SK-N-SH (cell line): ENCODE data around the gene CCNI2. TPM values are rescaled to one million over a fixed set of nuclear protein-coding genes. Genes with fewer than 3 reads are reported as not detected.

Experiments used
- CTCF ChIA-PET: fragments of 300-600, 350-600 bp; formaldehyde crosslinking; extraction: SDS; loops from one replicate; lab custom pipeline; 2021; lab: Yijun Ruan, JAX
- POLR2A ChIA-PET: fragments of 350-600 bp; sonication (Branson Sonifier 250); formaldehyde crosslinking; extraction: SDS; loops from one replicate; lab custom pipeline; 2020; ENCODE audit warnings: antibody characterized with exemption, inconsistent platforms; lab: Yijun Ruan, JAX
- DNase-seq: peaks from one replicate; pipeline ENCODE4 v3.0.0; 2012
- H2AFZ ChIP-seq: fragments of 200-600 bp; sonication (generic); 2 replicates; pipeline ENCODE4 v1.8.1; 2016; ENCODE audit warnings: antibody characterized with exemption, mild to moderate bottlenecking, low read depth
- H3F3A ChIP-seq: fragments of 200-600 bp; sonication (generic); replicated peaks from 2 replicates; pipeline ENCODE3; 2016; ENCODE audit warnings: antibody characterized with exemption, mild to moderate bottlenecking; ENCODE audit not compliant: insufficient read depth
- H3K27ac ChIP-seq, 2 experiments: fragments of 200-500 bp in 1 of 2; fragments of 200-600 bp in 1 of 2; sonication (Bioruptor generic) in 1 of 2; sonication (generic), shearing (Covaris generic) in 1 of 2; 2 replicates each; pipeline versions ENCODE4 v1.5.1 to v1.6.1; 2014 to 2016; ENCODE audit warnings: low read depth in 2 of 2, inconsistent platforms in 1 of 2, low read length in 1 of 2, mild to moderate bottlenecking in 1 of 2, mixed read lengths in 1 of 2
- H3K27me3 ChIP-seq: fragments of 200-600 bp; sonication (generic), shearing (Covaris generic); 2 replicates; pipeline ENCODE4 v1.6.1; 2016; ENCODE audit warnings: mixed run types; ENCODE audit not compliant: insufficient read depth
- H3K36me3 ChIP-seq, 2 experiments: fragments of 200-500 bp in 1 of 2; fragments of 200-600 bp in 1 of 2; sonication (Bioruptor generic) in 1 of 2; sonication (generic) in 1 of 2; replicated peaks in 1 of 2; 2 replicates each; pipeline versions ENCODE3 to v1.5.1; 2014 to 2016; ENCODE audit warnings: low read length in 1 of 2, mild to moderate bottlenecking in 1 of 2; ENCODE audit not compliant: insufficient read depth in 2 of 2, control insufficient read depth in 1 of 2
- H3K4me1 ChIP-seq, 2 experiments: fragments of 200-500 bp in 1 of 2; fragments of 200-600 bp in 1 of 2; sonication (Bioruptor generic) in 1 of 2; sonication (generic), shearing (Covaris generic) in 1 of 2; 2 replicates each; pipeline versions ENCODE4 v1.5.1 to v1.6.1; 2014 to 2016; ENCODE audit warnings: low read depth in 1 of 2, low read length in 1 of 2, mixed run types in 1 of 2; ENCODE audit not compliant: insufficient read depth in 2 of 2, control insufficient read depth in 1 of 2
- H3K4me2 ChIP-seq: fragments of 200-600 bp; sonication (generic), shearing (Covaris generic); 2 replicates; pipeline ENCODE4 v1.6.1; 2017; ENCODE audit warnings: mixed run types
- H3K4me3 ChIP-seq, 2 experiments: fragments of 200-500 bp in 1 of 2; fragments of 200-600 bp in 1 of 2; sonication (Bioruptor generic) in 1 of 2; sonication (generic), shearing (Covaris generic) in 1 of 2; 2 replicates each; pipeline versions ENCODE4 v1.5.1 to v1.8.1; 2014 to 2016; ENCODE audit warnings: low read depth in 2 of 2, inconsistent platforms in 1 of 2, low read length in 1 of 2, mild to moderate bottlenecking in 1 of 2, mixed read lengths in 1 of 2, moderate library complexity in 1 of 2
- H3K79me2 ChIP-seq: fragments of 200-600 bp; sonication (generic); 2 replicates; pipeline ENCODE4 v1.8.1; 2017; ENCODE audit warnings: mild to moderate bottlenecking; ENCODE audit not compliant: insufficient read depth
- H3K9ac ChIP-seq: fragments of 200-600 bp; sonication (generic); 2 replicates; pipeline ENCODE4 v1.6.1; 2017; ENCODE audit warnings: mixed run types
- H3K9me2 ChIP-seq: fragments of 200-600 bp; sonication (generic); 2 replicates; pipeline ENCODE4 v1.6.1; 2017; ENCODE audit warnings: mixed run types
- H3K9me3 ChIP-seq: fragments of 200-600 bp; sonication (generic); 2 replicates; pipeline ENCODE4 v1.6.1; 2017; ENCODE audit warnings: mixed run types, mild to moderate bottlenecking, moderate library complexity
- H4K20me1 ChIP-seq: fragments of 200-600 bp; sonication (generic); 2 replicates; pipeline ENCODE4 v1.6.1; 2017; ENCODE audit warnings: mild to moderate bottlenecking, mixed run types; ENCODE audit not compliant: insufficient read depth
- ELF1 ChIP-seq: IDR thresholded peaks from 2 replicates; pipeline ENCODE4 v1.4.0; 2012
- FOSL2 ChIP-seq: IDR thresholded peaks from 2 replicates; pipeline ENCODE4 v1.4.0; 2012; ENCODE audit warnings: low read depth, mild to moderate bottlenecking, moderate library complexity, borderline replicate concordance
- POLR2AphosphoS5 ChIP-seq: IDR thresholded peaks from 2 replicates; pipeline ENCODE4 v1.6.1; 2012; ENCODE audit warnings: low read depth, low read length
- RAD21 ChIP-seq: IDR thresholded peaks from 2 replicates; pipeline ENCODE4 v1.6.1; 2012; ENCODE audit warnings: mild to moderate bottlenecking, low read length
- RCOR1 ChIP-seq: fragments of 150-350 bp; IDR thresholded peaks from 2 replicates; pipeline ENCODE4 v1.6.1; 2017; ENCODE audit warnings: antibody characterized with exemption, low read length
- TAF1 ChIP-seq: IDR thresholded peaks from 2 replicates; pipeline ENCODE4 v1.6.1; 2012; ENCODE audit warnings: low read depth, mild to moderate bottlenecking, low read length, moderate library complexity, borderline replicate concordance
- TCF12 ChIP-seq: IDR thresholded peaks from 2 replicates; pipeline ENCODE4 v1.4.0; 2012
- TEAD4 ChIP-seq: IDR thresholded peaks from 2 replicates; pipeline ENCODE4 v1.4.0; 2012; ENCODE audit warnings: mild to moderate bottlenecking, borderline replicate concordance; ENCODE audit not compliant: insufficient read depth
- WGBS: methylation state at CpG from one replicate; pipeline ENCODE4 v1.1.6; 2017; ENCODE audit warnings: low lambda C conversion rate; 5-methylcytosine and 5-hydroxymethylcytosine counted together
- polyA plus RNA-seq, 3 experiments: library from polyadenylated mRNA; depleted of rRNA; stranded (reverse); fragments of >200 nt; gene quantifications; 2 replicates each; pipeline ENCODE4 v1.2.3, GENCODE V29; 2012
- TF ChIP-seq, protein P1 (sequence below): IDR thresholded peaks from 2 replicates; pipeline ENCODE4 v1.4.0; 2012; ENCODE audit warnings: low read depth
- TF ChIP-seq, protein P2 (sequence below): IDR thresholded peaks from 2 replicates; pipeline ENCODE4 v1.4.0; 2012; ENCODE audit warnings: low read depth, borderline replicate concordance
- TF ChIP-seq, protein P3 (sequence below): fragments of 150-350 bp; IDR thresholded peaks from 2 replicates; pipeline ENCODE4 v1.6.1; 2017; ENCODE audit warnings: antibody characterized with exemption, low read length, low read depth, borderline replicate concordance

CCNI2 gene
- polyA plus RNA-seq, 1 of the 3 experiments (the other 2 are of a cell fraction), result 0.05 TPM

DNA sequence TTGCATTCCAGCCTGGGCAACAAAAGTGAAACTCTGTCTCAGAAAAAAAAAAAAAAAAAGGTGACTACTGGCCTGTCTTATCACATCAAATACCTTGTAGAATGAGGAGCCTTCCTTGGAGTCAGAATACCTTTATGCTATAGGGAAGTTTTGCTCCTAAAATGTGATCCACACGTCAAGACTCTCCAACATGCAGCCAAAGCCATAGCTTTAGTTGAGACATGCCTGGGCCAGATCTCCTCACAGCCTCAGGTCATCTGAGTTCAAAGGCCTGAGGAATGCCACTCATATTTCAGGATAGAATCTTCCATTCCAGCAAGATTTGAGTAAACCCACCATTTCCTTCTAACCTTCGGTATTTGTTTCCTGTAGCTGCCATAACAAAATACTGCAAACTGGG is 52.2 kb downstream of the CCNI2 start:
- POLR2A ChIA-PET, result no interaction called here
- CTCF ChIA-PET, result interaction anchor here (1.1 to 2.7 kb wide), 2 partner anchors 12 to 21 kb away, joined by 3 to 15 read pairs; no protein-coding TSS in a partner anchor
- Histone ChIP-seq H3K27me3 (no peaks in the 10 kb centered on the region), H3K9me3 (no peaks in the 10 kb centered on the region), H4K20me1 (no peaks in the 10 kb centered on the region), H3K4me1 (peaks cover 0 to 5% of the 10 kb centered on the region in 2 experiments; a peak in 1 of 4 replicates), H3K4me2 (no peak overlapping the region), H3K36me3 (no peaks in the 10 kb centered on the region), H3K79me2 (no peaks in the 10 kb centered on the region), H3K27ac (no peak overlapping the region), H3K9ac (no peak overlapping the region), H3K9me2 (no peaks in the 10 kb centered on the region), H3F3A (no peaks in the 10 kb centered on the region), H3K4me3 (no peak overlapping the region), H2AFZ (no peak overlapping the region)
- TF ChIP-seq, protein P1, sequence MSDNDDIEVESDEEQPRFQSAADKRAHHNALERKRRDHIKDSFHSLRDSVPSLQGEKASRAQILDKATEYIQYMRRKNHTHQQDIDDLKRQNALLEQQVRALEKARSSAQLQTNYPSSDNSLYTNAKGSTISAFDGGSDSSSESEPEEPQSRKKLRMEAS, result no peak
- no peak for TF ChIP-seq POLR2AphosphoS5
- TF ChIP-seq TEAD4, result no peak
- no peak for TF ChIP-seq RAD21
- no peak for TF ChIP-seq FOSL2
- no peak for TF ChIP-seq TCF12
- no peak for DNase-seq
- 89% methylated on average over 2 of the region's 2 CpGs for WGBS

DNA sequence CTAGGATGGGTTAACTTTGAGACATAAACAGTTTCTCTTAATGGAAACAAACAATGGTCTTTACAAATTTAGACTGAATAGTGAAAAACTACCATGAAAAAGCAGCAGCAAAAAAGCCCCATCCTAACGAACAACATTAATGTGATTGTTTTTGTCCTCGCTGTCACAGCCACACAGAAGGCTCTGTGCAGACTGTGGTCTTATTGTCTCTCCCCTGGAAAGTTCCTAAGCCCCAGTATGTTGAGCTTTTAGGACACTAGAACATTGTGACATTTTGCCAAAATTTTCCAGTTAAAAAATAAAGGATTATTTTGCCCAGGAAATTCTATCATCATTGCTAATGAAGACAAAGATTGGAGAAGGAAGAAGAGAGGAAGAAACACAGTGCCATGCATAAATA is 53.3 kb downstream of the CCNI2 start:
- no peaks in the 10 kb centered on the region for H3K9me3 ChIP-seq
- TF ChIP-seq, protein P2, sequence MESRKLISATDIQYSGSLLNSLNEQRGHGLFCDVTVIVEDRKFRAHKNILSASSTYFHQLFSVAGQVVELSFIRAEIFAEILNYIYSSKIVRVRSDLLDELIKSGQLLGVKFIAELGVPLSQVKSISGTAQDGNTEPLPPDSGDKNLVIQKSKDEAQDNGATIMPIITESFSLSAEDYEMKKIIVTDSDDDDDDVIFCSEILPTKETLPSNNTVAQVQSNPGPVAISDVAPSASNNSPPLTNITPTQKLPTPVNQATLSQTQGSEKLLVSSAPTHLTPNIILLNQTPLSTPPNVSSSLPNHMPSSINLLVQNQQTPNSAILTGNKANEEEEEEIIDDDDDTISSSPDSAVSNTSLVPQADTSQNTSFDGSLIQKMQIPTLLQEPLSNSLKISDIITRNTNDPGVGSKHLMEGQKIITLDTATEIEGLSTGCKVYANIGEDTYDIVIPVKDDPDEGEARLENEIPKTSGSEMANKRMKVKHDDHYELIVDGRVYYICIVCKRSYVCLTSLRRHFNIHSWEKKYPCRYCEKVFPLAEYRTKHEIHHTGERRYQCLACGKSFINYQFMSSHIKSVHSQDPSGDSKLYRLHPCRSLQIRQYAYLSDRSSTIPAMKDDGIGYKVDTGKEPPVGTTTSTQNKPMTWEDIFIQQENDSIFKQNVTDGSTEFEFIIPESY, result no peak
- TF ChIP-seq TAF1 (no peak), ELF1 (no peak), RCOR1 (no peak)
- TF ChIP-seq, protein P3, sequence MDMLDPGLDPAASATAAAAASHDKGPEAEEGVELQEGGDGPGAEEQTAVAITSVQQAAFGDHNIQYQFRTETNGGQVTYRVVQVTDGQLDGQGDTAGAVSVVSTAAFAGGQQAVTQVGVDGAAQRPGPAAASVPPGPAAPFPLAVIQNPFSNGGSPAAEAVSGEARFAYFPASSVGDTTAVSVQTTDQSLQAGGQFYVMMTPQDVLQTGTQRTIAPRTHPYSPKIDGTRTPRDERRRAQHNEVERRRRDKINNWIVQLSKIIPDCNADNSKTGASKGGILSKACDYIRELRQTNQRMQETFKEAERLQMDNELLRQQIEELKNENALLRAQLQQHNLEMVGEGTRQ, result no peak
- H3K27ac ChIP-seq, result no peak overlapping the region
- DNase-seq, result no peak
- H3K4me2 ChIP-seq, result no peak overlapping the region
- H2AFZ ChIP-seq, result 0 out of 2 replicates have a peak overlapping the region, but pooled peaks have one; percentile 58
- peaks cover 0 to 5% of the 10 kb centered on the region in 2 experiments; a peak in 1 of 4 replicates for H3K4me1 ChIP-seq
- H3K27me3 ChIP-seq, result no peaks in the 10 kb centered on the region
- 60% methylated on average over 2 of the region's 2 CpGs for WGBS
- H3K9ac ChIP-seq, result no peak overlapping the region
- H4K20me1 ChIP-seq, result no peaks in the 10 kb centered on the region
- POLR2A ChIA-PET, result no interaction called here
- H3K4me3 ChIP-seq, result no peak overlapping the region
- no peaks in the 10 kb centered on the region for H3K36me3 ChIP-seq
- CTCF ChIA-PET, result interaction anchor here (1.0 to 2.3 kb wide), 2 partner anchors 15 to 20 kb away, joined by 3 to 18 read pairs; no protein-coding TSS in a partner anchor
- H3F3A ChIP-seq, result no peaks in the 10 kb centered on the region
- no peaks in the 10 kb centered on the region for H3K9me2 ChIP-seq
- H3K79me2 ChIP-seq, result no peaks in the 10 kb centered on the region
